Mucosa of stomach (tissue), 1 donor: Measurements from ENCODE around the gene CBY1.
A peak's percentile ranks its signal among the peaks of the same experiment; 100 is the strongest.
"Not testable (repeated sequence)": the region's sequence is repeated elsewhere in the genome, so short reads cannot be mapped to it uniquely, and the experiment has no call there.

Source experiments
- H3K27me3 ChIP-seq: one replicate; pipeline ENCODE4 v1.7.0; 2013; ENCODE audit warnings: mild to moderate bottlenecking, low read length; ENCODE audit not compliant: control insufficient read depth, insufficient read depth
- H3K36me3 ChIP-seq: one replicate; pipeline ENCODE4 v1.7.0; 2013; ENCODE audit warnings: low read length; ENCODE audit not compliant: control insufficient read depth, insufficient read depth
- H3K4me1 ChIP-seq: one replicate; pipeline ENCODE4 v1.7.0; 2013; ENCODE audit warnings: mild to moderate bottlenecking, low read length; ENCODE audit not compliant: control insufficient read depth, insufficient read depth
- H3K4me3 ChIP-seq: one replicate; pipeline ENCODE4 v1.7.0; 2013; ENCODE audit warnings: low read length
- H3K9ac ChIP-seq: one replicate; pipeline ENCODE4 v1.7.0; 2013; ENCODE audit warnings: mild to moderate bottlenecking, low read length, moderate library complexity
- H3K9me3 ChIP-seq: one replicate; pipeline ENCODE4 v1.7.0; 2013; ENCODE audit warnings: mild to moderate bottlenecking, low read length, moderate library complexity; ENCODE audit not compliant: control insufficient read depth
- donor health status: Pancreatic carcinoma.

Gene CBY1

GRCh38 chr22:38656256-38657044, at the start of gene CBY1, which contains the start of gene FAM227A:
Gene CBY1 (plus strand): TSS chr22:38656638. CDS start chr22:38668055, 11,417 bp downstream.
Gene FAM227A (minus strand): TSS chr22:38656392. CDS start chr22:38650168, 6,224 bp downstream.
- H3K4me1 ChIP-seq = peaks cover 10% of the 10 kb centered on the region
- no peaks in the 10 kb centered on the region for H3K36me3 ChIP-seq
- H3K9ac ChIP-seq = peak within 1 kb of the TSS; percentile 94
- peak within 1 kb of the TSS; percentile 96 for H3K4me3 ChIP-seq
- H3K27me3 ChIP-seq = no peaks in the 10 kb centered on the region
- no peaks in the 10 kb centered on the region for H3K9me3 ChIP-seq

- Histone ChIP-seq H3K9ac (no peak overlapping the region), H3K27me3 (no peaks in the 10 kb centered on the region), H3K36me3 (no peaks in the 10 kb centered on the region), H3K9me3 (no peaks in the 10 kb centered on the region), H3K4me3 (no peak overlapping the region), H3K4me1 (no peaks in the 10 kb centered on the region)
These were observed 48.8 kb upstream of the CBY1 start for GRCh38 chr22:38607680-38608079.

GRCh38 chr22:38608992-38609750, 47.3 kb upstream of the CBY1 start:
- H3K36me3 ChIP-seq = no peaks in the 10 kb centered on the region
- H3K9ac ChIP-seq = no peak overlapping the region
- peaks cover 6% of the 10 kb centered on the region for H3K4me1 ChIP-seq
- no peaks in the 10 kb centered on the region for H3K9me3 ChIP-seq
- H3K27me3 ChIP-seq = no peaks in the 10 kb centered on the region
- no peak overlapping the region for H3K4me3 ChIP-seq

- Histone ChIP-seq H3K9ac (no peak overlapping the region), H3K36me3 (no peaks in the 10 kb centered on the region), H3K4me3 (no peak overlapping the region), H3K27me3 (no peaks in the 10 kb centered on the region), H3K4me1 (peaks cover 6% of the 10 kb centered on the region), H3K9me3 (no peaks in the 10 kb centered on the region)
These were observed 46.2 kb upstream of the CBY1 start for GRCh38 chr22:38610234-38610633.

- H3K4me1 ChIP-seq = peaks cover 6% of the 10 kb centered on the region
- no peaks in the 10 kb centered on the region for H3K9me3 ChIP-seq
- H3K9ac ChIP-seq = no peak overlapping the region
- no peaks in the 10 kb centered on the region for H3K27me3 ChIP-seq
- no peaks in the 10 kb centered on the region for H3K36me3 ChIP-seq
- H3K4me3 ChIP-seq = no peak overlapping the region
These were observed 44.9 kb upstream of the CBY1 start for GRCh38 chr22:38611559-38611958.

GRCh38 chr22:38612217-38613006, 44.0 kb upstream of the CBY1 start:
- Histone ChIP-seq H3K36me3 (no peaks in the 10 kb centered on the region), H3K9me3 (no peaks in the 10 kb centered on the region), H3K4me3 (no peak overlapping the region), H3K27me3 (no peaks in the 10 kb centered on the region), H3K4me1 (peaks cover 6% of the 10 kb centered on the region), H3K9ac (no peak overlapping the region)

GRCh38 chr22:38613588-38613987, 42.9 kb upstream of the CBY1 start:
- no peak overlapping the region for H3K4me3 ChIP-seq
- H3K9me3 ChIP-seq = no peaks in the 10 kb centered on the region
- H3K36me3 ChIP-seq = no peaks in the 10 kb centered on the region
- peaks cover 6% of the 10 kb centered on the region for H3K4me1 ChIP-seq
- no peaks in the 10 kb centered on the region for H3K27me3 ChIP-seq
- H3K9ac ChIP-seq = no peak overlapping the region

- Histone ChIP-seq H3K4me1 (peaks cover 6% of the 10 kb centered on the region), H3K9ac (no peak overlapping the region), H3K4me3 (no peak overlapping the region), H3K36me3 (no peaks in the 10 kb centered on the region), H3K27me3 (no peaks in the 10 kb centered on the region), H3K9me3 (no peaks in the 10 kb centered on the region)
These were observed 41.9 kb upstream of the CBY1 start for GRCh38 chr22:38614332-38615063.

GRCh38 chr22:38615064-38615405, 41.4 kb upstream of the CBY1 start:
- not testable (repeated sequence) for H3K4me3 ChIP-seq, H3K36me3 ChIP-seq, H3K4me1 ChIP-seq, H3K27me3 ChIP-seq, H3K9me3 ChIP-seq, H3K9ac ChIP-seq

GRCh38 chr22:38618258-38618657, 38.2 kb upstream of the CBY1 start:
- H3K36me3 ChIP-seq = no peaks in the 10 kb centered on the region

GRCh38 chr22:38618682-38619081, 37.8 kb upstream of the CBY1 start:
- H3K36me3 ChIP-seq = no peaks in the 10 kb centered on the region
- no peaks in the 10 kb centered on the region for H3K27me3 ChIP-seq
- H3K4me1 ChIP-seq = peaks cover 2% of the 10 kb centered on the region
- no peak overlapping the region for H3K4me3 ChIP-seq
- H3K9me3 ChIP-seq = no peaks in the 10 kb centered on the region
- no peak overlapping the region for H3K9ac ChIP-seq

More at GRCh38 chr22:38618258-38618657, 38.2 kb upstream of the CBY1 start:
- Histone ChIP-seq H3K4me3 (no peak overlapping the region), H3K9ac (no peak overlapping the region), H3K27me3 (no peaks in the 10 kb centered on the region), H3K4me1 (peaks cover 6% of the 10 kb centered on the region), H3K9me3 (no peaks in the 10 kb centered on the region)
